ENCODE measurements around the gene SNRPD1.

GRCh38 chr18:21660078-21660477 is 48.0 kb downstream of the SNRPD1 start:
- no peak for TF ChIP-seq CTCF (IDR thresholded peaks at IDR 0.05)
- no peak for TF ChIP-seq POLR2A (IDR thresholded peaks at IDR 0.05)
- no peak for TF ChIP-seq POLR2AphosphoS5 (IDR thresholded peaks at IDR 0.05)

Data from upper lobe of left lung (tissue), 4 donors.